Stimulated activated naive B cell treated with anti-CD40 and anti-IgM and Interleukin-4, amounts not matched to agents 10 μg/mL and 1 μg/mL and 100 μg/mL, for 72 hours (primary cell): ENCODE measurements around the gene CHTF18.
A peak's percentile ranks its signal among the peaks of the same experiment; 100 is the strongest.
"Not testable (repeated sequence)": the region's sequence is repeated elsewhere in the genome, so short reads cannot be mapped to it uniquely, and the experiment has no call there.

Experiments used
- ATAC-seq, 2 donors: fragments of 150-1000 bp; cut with Tn5 transposase; replicated peaks; 2 replicates each; pipeline ENCODE4 v1.10.0; 2021; ENCODE audit warnings: moderate library complexity in 1 of 2
- DNase-seq: peaks from one replicate; pipeline ENCODE4 v3.0.0; 2021
- H3K27ac Mint-ChIP-seq: one replicate; pipeline ENCODE4 v1.8.0; 2022; ENCODE audit warnings: mild to moderate bottlenecking, mixed read lengths
- H3K27me3 Mint-ChIP-seq, 2 donors: one replicate each; pipeline ENCODE4 v1.8.0; 2022; ENCODE audit warnings: mixed read lengths in 2 of 2
- H3K36me3 Mint-ChIP-seq, 2 donors: one replicate each; pipeline ENCODE4 v1.8.0; 2022; ENCODE audit warnings: mixed read lengths in 2 of 2, mild to moderate bottlenecking in 1 of 2
- H3K4me1 Mint-ChIP-seq, 2 donors: one replicate each; pipeline ENCODE4 v1.8.0; 2022; ENCODE audit warnings: mixed read lengths in 2 of 2, mild to moderate bottlenecking in 1 of 2
- H3K4me3 Mint-ChIP-seq, 2 donors: one replicate each; pipeline ENCODE4 v1.8.0; 2022; ENCODE audit warnings: mild to moderate bottlenecking in 2 of 2, mixed read lengths in 2 of 2, moderate library complexity in 1 of 2
- H3K9me3 Mint-ChIP-seq, 2 donors: one replicate each; pipeline ENCODE4 v1.8.0; 2022; ENCODE audit warnings: mixed read lengths in 2 of 2, mild to moderate bottlenecking in 1 of 2

The CHTF18 gene

GRCh38 chr16:813204-813915, 24.9 kb downstream of the CHTF18 start:
- no peaks in the 10 kb centered on the region for H3K9me3 Mint-ChIP-seq
- peaks cover 10 to 18% of the 10 kb centered on the region in 2 donors for H3K4me1 Mint-ChIP-seq
- H3K27ac Mint-ChIP-seq, result peak overlapping the region; percentile 75
- DNase-seq (no peak), ATAC-seq (peak; percentile 84 to 88)
- peaks cover 0 to 5% of the 10 kb centered on the region in 2 donors for H3K36me3 Mint-ChIP-seq
- peak overlapping the region; percentile 5 to 60 for H3K4me3 Mint-ChIP-seq
- peaks cover 16 to 41% of the 10 kb centered on the region in 2 donors for H3K27me3 Mint-ChIP-seq

DNA sequence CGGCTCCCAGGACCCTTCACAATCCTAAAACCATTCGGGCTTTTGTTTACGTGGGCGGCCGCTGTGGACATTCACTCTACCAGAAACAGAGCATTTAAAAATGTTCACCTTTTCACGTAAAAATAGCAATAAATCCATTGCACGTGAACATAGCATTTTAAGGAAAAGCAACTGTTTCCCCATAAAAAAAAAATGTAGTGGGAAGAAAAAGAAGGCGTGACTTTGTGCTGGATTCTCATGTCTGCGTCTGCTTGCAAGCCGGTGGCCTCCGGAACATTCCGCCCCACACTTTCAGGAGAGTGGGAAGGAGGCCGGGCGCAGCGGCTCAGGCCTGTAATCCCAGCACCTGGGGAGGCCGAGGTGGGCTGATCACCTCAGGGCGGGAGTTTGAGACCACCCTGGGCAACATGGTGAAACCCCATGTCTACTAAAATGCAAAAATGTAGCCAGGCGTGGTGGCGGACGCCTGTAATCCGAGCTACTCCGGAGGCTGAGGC, 25.5 kb downstream of the CHTF18 start:
- Mint-ChIP-seq H3K9me3 (no peaks in the 10 kb centered on the region), H3K27ac (no peak overlapping the region), H3K4me3 (peak overlapping the region; percentile 5 to 28), H3K4me1 (peaks cover 6 to 12% of the 10 kb centered on the region in 2 donors), H3K27me3 (peaks cover 16 to 41% of the 10 kb centered on the region in 2 donors), H3K36me3 (peaks cover 0 to 5% of the 10 kb centered on the region in 2 donors)
- no peak for DNase-seq
- no peak for ATAC-seq

DNA sequence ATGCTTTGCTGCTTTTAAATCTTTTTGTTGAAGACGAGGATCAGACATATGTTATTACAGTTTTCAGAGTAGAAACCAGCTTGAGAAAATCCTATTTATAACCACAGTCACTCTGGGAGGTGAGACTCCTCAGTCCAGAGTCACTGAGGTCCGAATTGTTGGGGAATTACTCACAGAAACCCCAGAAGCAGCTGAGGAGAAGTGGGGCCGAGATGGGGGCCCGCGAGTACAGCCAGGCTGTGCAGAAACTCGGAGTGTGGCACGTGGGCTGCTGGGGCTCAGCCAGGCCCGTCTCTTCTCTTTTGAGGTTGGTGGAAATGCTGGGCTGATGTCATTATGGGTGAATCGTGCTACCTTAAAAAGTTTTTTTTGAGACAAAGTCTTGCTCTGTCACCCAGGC, 26.6 kb downstream of the CHTF18 start:
- peaks cover 16 to 39% of the 10 kb centered on the region in 2 donors for H3K27me3 Mint-ChIP-seq
- peaks cover 4 to 14% of the 10 kb centered on the region in 2 donors for H3K4me1 Mint-ChIP-seq
- DNase-seq (no peak), ATAC-seq (no peak)
- peaks cover 0 to 3% of the 10 kb centered on the region in 2 donors for H3K36me3 Mint-ChIP-seq
- no peak overlapping the region for H3K27ac Mint-ChIP-seq
- H3K9me3 Mint-ChIP-seq, result no peaks in the 10 kb centered on the region
- no peak overlapping the region for H3K4me3 Mint-ChIP-seq

- H3K9me3 Mint-ChIP-seq, result no peaks in the 10 kb centered on the region
- ATAC-seq, result no peak
- H3K36me3 Mint-ChIP-seq, result peaks cover 0 to 3% of the 10 kb centered on the region in 2 donors
- H3K27me3 Mint-ChIP-seq, result peaks cover 18 to 31% of the 10 kb centered on the region in 2 donors
- no peak overlapping the region for H3K4me3 Mint-ChIP-seq
- H3K4me1 Mint-ChIP-seq, result peaks cover 5 to 14% of the 10 kb centered on the region in 2 donors
- DNase-seq, result no peak
- no peak overlapping the region for H3K27ac Mint-ChIP-seq
Measured at GRCh38 chr16:815861-816260, 27.4 kb downstream of the CHTF18 start.

DNA sequence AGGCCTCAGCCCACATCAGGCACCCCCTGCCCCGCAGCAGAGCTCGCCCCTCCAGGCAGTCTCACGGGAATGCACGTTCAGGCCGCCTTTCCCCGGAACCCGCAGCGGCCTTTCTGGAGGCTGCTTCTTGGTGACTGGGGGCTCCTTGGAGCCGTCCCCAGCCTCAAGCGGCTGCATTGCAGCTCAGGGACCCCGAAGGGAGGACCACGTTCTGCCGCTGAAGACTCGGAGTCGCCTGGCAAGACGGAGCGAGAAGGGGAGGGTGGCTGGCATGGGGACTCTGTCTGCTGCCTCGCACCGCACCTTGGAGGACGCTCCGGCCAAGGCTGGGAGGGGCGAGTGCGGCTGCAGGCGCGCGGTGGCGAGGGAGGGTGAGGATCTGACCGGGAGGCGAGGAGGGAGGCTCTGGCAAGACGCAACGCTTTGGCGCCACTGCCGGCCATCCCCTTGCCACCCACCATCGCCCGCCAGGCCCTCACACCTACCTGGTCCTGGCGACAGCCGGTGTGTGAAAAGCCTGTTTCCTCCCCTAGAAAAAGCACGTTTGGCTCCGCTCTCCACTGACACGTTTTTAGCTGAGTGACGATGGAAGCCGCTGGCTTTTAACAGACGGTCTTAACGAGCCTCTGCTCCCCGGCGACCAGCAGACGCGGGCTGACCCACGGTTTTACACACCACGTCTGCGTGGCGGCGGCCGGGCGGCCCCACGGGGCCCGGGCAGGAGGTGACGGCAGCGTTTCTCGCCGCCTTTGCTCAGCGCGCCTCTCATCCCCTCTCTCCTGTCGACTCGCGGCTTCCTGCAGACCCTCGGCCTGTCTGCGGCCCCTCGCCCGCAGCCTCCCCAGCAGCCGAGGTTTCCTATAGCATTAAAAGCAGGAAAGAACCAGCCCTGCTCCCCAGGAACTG, 28.8 kb downstream of the CHTF18 start:
- peaks cover 5 to 11% of the 10 kb centered on the region in 2 donors for H3K4me1 Mint-ChIP-seq
- ATAC-seq, result no peak
- peaks cover 17 to 24% of the 10 kb centered on the region in 2 donors for H3K27me3 Mint-ChIP-seq
- no peak for DNase-seq
- H3K4me3 Mint-ChIP-seq, result no peak overlapping the region
- H3K27ac Mint-ChIP-seq, result no peak overlapping the region
- H3K36me3 Mint-ChIP-seq, result no peaks in the 10 kb centered on the region
- H3K9me3 Mint-ChIP-seq, result no peaks in the 10 kb centered on the region

DNA sequence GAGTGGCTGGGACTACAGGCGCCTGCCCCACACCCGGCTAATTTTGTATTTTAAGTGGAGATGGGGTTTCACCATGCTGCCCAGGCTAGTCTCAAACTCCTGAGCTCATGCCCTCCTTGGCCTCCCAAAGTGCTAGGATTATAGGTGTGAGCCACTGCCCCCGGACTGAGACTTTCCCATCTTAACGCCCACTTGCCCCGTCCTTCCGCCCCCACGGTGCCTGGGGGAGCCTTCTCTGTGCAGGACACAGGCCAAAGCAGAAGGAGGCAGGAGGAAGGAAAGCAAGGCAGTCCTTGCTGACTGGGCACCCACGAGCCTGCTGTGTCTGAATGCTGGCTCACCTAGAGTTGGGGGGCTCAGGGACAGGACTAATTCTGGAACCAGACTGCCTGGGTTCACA, 29.7 kb downstream of the CHTF18 start:
- H3K36me3 Mint-ChIP-seq, result no peaks in the 10 kb centered on the region

GRCh38 chr16:818592-818991, 30.2 kb downstream of the CHTF18 start:
- Mint-ChIP-seq H3K27me3 (peaks cover 11 to 12% of the 10 kb centered on the region in 2 donors), H3K4me1 (peaks cover 3 to 11% of the 10 kb centered on the region in 2 donors), H3K36me3 (no peaks in the 10 kb centered on the region), H3K4me3 (no peak overlapping the region), H3K27ac (no peak overlapping the region), H3K9me3 (no peaks in the 10 kb centered on the region)
- ATAC-seq, result no peak
- no peak for DNase-seq

More for the DNA sequence above, 29.7 kb downstream of the CHTF18 start:
- Mint-ChIP-seq H3K27me3 (peaks cover 12 to 15% of the 10 kb centered on the region in 2 donors), H3K4me1 (peaks cover 3 to 11% of the 10 kb centered on the region in 2 donors), H3K9me3 (no peaks in the 10 kb centered on the region), H3K4me3 (no peak overlapping the region), H3K27ac (no peak overlapping the region)
- DNase-seq (no peak), ATAC-seq (no peak)

DNA sequence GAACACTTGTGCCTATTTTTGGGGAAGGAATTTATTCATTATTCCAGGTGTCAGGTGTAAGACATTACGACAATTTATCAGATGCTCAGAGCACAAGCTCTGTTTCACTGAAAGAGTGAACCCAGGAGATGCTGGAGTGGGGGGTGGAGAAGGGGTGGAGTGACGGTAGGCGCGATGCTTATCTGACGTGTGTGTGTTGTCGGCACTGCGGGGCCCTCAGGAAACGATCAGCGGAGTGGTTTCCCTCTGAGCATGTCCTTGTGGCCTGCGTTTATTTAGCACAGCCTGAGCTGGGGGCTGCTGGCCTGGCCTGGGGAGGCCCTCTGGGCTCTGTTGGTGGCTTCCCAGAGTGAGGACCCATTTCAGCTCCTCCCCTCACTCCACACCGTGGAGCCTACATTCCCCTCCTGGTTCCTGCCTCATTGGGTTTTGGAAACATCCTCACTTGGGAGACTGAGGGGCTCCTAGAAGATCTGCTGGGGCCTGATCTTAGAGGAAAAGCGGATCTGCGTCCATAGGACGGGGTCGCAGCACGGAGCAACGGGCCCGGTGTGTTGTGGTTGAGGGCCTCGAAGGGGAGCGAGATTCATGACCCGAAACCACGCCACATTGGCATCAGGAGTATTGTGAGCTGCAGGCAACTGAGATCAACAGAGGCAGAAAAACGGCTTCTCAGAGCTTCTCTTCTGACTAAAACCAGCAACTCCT, 31.1 kb downstream of the CHTF18 start:
- no peak overlapping the region for H3K4me3 Mint-ChIP-seq
- DNase-seq (no peak), ATAC-seq (peak; percentile 44 to 55)
- H3K27ac Mint-ChIP-seq, result no peak overlapping the region
- H3K4me1 Mint-ChIP-seq, result peaks cover 3 to 11% of the 10 kb centered on the region in 2 donors
- no peaks in the 10 kb centered on the region for H3K36me3 Mint-ChIP-seq
- H3K27me3 Mint-ChIP-seq, result peaks cover 9 to 12% of the 10 kb centered on the region in 2 donors
- H3K9me3 Mint-ChIP-seq, result no peaks in the 10 kb centered on the region

- not testable (repeated sequence) for H3K27ac Mint-ChIP-seq, H3K36me3 Mint-ChIP-seq, H3K9me3 Mint-ChIP-seq, H3K4me3 Mint-ChIP-seq, H3K27me3 Mint-ChIP-seq, DNase-seq, ATAC-seq
- H3K4me1 Mint-ChIP-seq, result peaks cover 3 to 11% of the 10 kb centered on the region in 2 donors
Measured at GRCh38 chr16:820044-820408, 31.6 kb downstream of the CHTF18 start.

DNA sequence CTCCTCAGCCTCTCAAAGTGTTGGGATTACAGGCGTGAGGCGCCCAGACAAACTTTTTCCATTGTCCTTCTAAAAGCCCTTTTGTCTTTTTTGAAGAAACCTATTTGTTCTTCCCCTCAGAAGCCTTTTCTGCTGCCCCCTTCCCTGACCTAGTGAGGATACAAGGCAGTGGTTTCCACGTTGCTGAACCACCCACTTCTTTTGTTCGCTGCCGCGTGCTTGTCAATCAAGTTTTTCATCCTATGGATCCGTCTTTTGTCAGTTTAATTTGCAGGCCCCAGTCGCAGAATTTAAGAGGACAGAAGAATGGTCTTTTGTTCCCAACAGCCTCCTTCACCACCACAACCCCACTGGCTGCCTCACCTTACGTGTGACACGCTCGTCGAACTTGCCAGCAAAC, 32.3 kb downstream of the CHTF18 start:
- Mint-ChIP-seq H3K4me3 (no peak overlapping the region), H3K27ac (no peak overlapping the region), H3K36me3 (no peaks in the 10 kb centered on the region), H3K4me1 (peaks cover 3 to 11% of the 10 kb centered on the region in 2 donors), H3K9me3 (no peaks in the 10 kb centered on the region), H3K27me3 (peaks cover 6 to 9% of the 10 kb centered on the region in 2 donors)
- DNase-seq (no peak), ATAC-seq (no peak)

DNA sequence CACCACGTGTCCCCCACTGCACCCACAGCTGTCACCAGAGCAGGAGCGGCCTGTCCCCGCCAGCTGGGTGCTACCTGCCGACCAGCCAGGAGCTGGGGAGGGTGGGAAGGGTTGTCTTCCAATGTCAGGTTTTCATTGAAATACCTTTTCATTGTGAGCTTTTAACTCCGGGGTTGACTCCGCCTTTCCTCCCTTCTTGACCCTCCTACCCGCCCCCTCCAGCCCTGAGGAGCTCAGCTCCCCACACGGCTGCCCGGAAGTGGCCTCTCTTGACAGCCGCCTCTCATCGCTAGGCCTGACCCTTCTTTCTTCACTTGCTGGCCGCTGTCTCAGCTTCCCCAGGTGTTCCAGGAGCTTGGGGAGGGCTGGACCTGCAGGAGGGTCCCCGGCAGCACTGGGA, 33.3 kb downstream of the CHTF18 start:
- Mint-ChIP-seq H3K4me1 (peaks cover 3 to 11% of the 10 kb centered on the region in 2 donors), H3K36me3 (no peaks in the 10 kb centered on the region), H3K9me3 (no peaks in the 10 kb centered on the region), H3K4me3 (no peak overlapping the region), H3K27ac (no peak overlapping the region), H3K27me3 (peaks cover 6 to 9% of the 10 kb centered on the region in 2 donors)
- ATAC-seq, result no peak
- DNase-seq, result no peak

DNA sequence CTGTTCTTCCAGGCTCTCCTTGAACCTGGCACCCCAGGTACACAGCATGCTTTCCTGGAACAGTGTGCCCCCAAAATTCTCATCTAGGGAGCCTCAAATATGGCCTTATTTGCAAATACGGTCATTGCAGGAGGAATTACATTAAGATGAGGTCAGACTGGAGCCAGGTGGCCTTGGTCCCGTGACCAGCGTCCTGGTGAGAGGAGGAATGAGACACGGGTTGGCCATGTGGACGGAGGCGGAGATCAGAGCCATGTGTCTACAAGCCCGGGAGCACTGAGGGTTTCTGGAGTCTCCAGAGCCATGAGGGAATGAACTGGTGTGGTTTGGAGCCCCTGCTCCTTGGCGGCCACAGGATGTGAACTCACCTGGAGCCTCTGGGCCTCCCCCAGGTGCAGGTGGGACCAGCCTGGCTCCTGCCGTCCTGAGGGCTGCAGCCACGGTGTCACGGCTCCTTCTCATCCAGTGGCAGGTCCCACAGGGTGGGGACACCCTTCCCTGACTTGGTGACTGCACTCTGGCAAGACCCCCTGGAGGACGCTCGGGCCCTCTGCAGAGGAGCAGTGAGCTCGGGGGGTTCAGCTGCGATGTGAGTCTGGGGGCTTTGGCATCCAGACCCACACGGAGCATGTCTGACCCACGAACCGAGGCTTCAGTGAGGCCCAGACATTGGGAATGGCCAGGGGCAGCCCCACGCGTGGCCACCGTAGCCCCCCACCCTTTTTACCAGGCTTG, 33.9 kb downstream of the CHTF18 start:
- DNase-seq, result no peak

DNA sequence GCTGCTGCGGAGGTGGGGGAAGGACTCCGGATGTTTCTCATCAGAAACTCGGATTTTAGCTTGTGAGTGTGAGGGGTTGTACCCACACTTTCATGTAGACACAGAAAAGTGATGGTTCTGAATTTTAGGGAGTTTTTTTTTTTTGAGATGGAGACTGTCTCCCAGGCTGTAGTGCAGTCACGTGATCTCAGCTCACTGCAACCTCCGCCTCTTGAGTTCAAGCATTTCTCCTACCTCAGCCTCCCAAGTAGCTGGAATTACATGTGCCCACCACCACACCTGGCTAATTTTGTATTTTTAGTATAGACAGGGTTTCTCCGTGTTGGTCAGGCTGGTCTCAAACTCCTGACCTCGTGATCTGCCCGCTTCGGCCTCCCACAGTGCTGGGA, 34.5 kb downstream of the CHTF18 start:
- DNase-seq, result no peak
- H3K36me3 Mint-ChIP-seq, result no peaks in the 10 kb centered on the region
- ATAC-seq, result no peak
- peaks cover 6 to 9% of the 10 kb centered on the region in 2 donors for H3K27me3 Mint-ChIP-seq
- H3K4me1 Mint-ChIP-seq, result peaks cover 3 to 11% of the 10 kb centered on the region in 2 donors
- no peaks in the 10 kb centered on the region for H3K9me3 Mint-ChIP-seq
- no peak overlapping the region for H3K27ac Mint-ChIP-seq
- no peak overlapping the region for H3K4me3 Mint-ChIP-seq

More for the DNA sequence above, 33.9 kb downstream of the CHTF18 start:
- no peak for ATAC-seq
- Mint-ChIP-seq H3K4me1 (peaks cover 3 to 11% of the 10 kb centered on the region in 2 donors), H3K4me3 (no peak overlapping the region), H3K27me3 (peaks cover 6 to 9% of the 10 kb centered on the region in 2 donors), H3K27ac (no peak overlapping the region), H3K36me3 (no peaks in the 10 kb centered on the region), H3K9me3 (no peaks in the 10 kb centered on the region)
